Lower leg skin (tissue), 3 donors: ENCODE results near the gene ARAP1.

Experiments used
- CTCF ChIP-seq, 3 donors: fragments of 450-650 bp; IDR thresholded peaks; one replicate each; pipeline ENCODE4 v1.5.1; 2016; ENCODE audit warnings: antibody characterized with exemption in 3 of 3, mild to moderate bottlenecking in 3 of 3, moderate library complexity in 2 of 3
- POLR2A ChIP-seq, 2 donors: fragments of 450-650 bp; IDR thresholded peaks; one replicate each; pipeline ENCODE4 v1.6.1; 2016 to 2017; ENCODE audit warnings: antibody characterized with exemption in 2 of 2, mild to moderate bottlenecking in 1 of 2, moderate library complexity in 1 of 2

GRCh38 chr11:72725724-72726028 is 26.5 kb downstream of the ARAP1 start:
- TF ChIP-seq CTCF (IDR thresholded peaks at IDR 0.05), result no peak
- no peak for TF ChIP-seq POLR2A (IDR thresholded peaks at IDR 0.05)
